Measurements from ENCODE around the gene ZNF710.

GRCh38 chr15:90009301-90010022 lies 8.3 kb downstream of the ZNF710 start:
- TF ChIP-seq CTCF (IDR thresholded peaks at IDR 0.05) (no peak), POLR2A (IDR thresholded peaks at IDR 0.05) (no peak), POLR2AphosphoS5 (IDR thresholded peaks at IDR 0.05) (no peak), EP300 (IDR thresholded peaks at IDR 0.05) (no peak)
